ENCODE data around the gene HEXIM2. TPM values are rescaled to one million over a fixed set of nuclear protein-coding genes. Genes with fewer than 3 reads are reported as not detected.

The HEXIM2 gene
- polyA plus RNA-seq, 1 donor, result 11.3 TPM

DNA sequence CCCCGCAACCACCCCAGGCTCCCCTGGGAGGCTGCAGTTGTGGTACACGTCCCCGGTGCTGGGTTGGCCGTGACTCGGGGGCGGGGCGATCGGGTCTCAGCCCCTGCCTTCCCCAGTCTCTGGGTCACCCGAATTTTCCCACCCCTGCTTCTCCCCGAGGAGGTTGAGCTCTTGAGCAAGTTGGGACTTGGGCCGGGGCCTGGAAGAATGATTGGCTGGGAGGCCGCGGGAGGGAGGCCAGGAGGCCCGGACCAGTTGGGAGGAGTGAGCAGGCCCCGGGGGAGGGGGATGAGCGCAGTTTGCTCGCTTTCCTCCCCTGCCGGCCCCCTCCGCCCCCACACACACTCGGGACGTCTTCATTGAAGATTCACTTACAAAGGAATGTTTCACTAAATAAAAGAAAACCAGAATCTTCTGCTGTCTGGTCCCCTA, 17.9 kb upstream of the HEXIM2 start:
- DNase-seq, result peak; percentile 79

DNA sequence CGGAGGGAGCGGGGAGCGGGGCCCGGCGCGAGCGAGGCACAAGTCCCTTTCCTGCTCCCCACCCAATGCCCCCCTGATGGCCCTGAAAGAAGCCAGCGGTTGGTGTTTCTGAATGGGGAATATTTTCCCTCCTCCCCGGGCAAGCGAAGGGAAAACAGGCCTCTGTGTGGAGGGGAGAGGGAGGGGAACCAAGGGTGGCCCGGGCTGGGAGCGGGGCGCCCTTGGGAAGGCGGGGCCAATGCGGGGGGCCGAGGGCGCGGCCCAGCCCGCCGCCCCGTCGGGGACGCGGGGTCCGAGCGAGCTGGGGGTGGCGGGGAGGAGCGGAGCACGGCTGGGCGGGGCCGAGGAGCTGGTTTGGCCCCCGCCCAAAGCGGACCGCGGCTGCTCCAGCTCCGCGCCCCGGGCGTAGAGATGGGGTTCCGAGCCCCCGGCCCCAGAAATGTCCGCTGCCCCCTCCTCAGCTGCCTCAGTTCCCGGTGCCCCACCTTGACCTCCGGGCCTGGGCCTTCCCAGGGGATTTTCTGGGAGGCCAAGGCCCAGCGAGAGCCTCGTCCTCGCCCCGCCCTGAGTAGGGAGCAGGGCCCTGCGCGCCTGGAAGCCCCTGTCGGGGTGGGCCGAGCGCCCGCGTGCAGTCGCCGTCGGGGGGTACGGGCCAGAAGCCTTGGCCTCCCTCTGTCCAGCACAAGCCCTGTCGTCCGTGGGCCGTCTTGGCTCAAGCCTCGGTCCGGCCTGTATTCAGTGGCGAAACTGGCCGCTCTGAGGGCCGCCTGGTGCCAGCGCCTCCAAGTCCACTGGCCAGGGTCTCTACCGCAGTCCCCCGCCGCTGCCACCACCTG, 17.3 kb upstream of the HEXIM2 start:
- no peak for DNase-seq

DNA sequence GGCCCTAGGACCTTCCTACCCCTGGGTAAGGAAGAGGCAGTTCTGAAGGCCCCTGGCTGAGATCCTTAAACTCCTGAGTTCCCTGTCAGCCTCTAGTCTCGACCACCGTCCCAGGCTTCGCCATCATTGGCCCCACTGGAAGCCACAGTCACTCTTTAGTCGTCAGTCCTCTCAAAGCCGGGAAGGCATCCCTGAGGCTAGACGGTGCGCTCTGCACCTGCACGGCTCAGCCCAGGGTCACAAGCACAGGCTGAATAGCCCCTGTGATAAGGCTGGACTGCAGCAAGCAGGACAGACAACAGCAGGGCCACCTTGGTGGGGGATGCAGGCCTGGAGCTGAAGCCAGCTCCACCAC, 16.7 kb upstream of the HEXIM2 start:
- no peak for DNase-seq

- no peak for DNase-seq
Measured at GRCh38 chr17:45146166-45146565, 15.5 kb upstream of the HEXIM2 start.

DNA sequence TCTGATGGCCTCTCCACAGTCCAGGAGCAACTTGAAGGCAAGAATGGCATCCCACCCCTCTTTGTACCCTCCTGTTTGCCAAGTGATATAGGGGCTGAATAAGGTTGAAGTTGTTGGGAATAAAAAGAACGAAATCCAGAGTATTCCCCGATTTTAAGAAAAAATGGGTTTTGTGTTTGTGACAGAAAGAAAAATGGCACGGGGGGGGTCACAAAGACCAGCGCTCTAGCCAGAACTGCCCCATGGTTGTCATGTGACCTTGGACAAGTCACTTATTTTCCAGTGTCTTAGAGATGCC, 15.1 kb upstream of the HEXIM2 start:
- DNase-seq, result no peak

DNA sequence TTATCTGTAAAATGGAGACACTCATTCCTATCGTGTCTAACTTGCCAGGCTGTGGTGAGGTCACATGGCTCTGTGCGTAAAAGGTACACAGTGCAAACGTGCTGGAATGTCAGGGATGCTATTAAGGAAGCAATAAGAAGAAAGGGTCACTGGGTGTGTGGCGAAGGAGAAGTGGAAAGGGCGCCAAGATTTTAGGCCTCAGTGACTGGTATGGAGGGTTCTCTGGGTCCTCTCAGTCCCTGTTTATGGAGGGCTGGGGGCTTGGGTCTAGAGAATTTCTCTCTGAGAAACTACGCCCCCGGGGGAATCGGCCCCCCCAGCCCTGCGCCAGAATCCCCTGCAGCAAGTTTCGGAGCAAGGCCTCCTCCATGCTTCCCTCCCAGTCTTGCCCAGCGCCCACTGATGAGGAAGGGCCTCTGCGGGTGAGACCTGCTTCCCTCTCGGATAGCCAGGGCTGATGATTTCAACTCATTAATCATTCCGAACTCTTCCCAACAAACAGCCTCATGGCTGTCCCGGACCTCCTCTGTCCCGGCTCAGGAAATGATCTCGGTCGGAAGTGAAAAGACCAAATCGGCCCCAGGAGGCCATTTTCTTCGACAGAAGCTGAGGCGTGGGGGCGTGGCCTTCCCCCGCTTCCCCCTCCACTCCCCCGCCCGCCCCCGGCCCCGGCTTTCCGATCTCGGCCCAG, 14.6 kb upstream of the HEXIM2 start:
- no peak for DNase-seq

- DNase-seq, result peak; percentile 93
Measured at GRCh38 chr17:45147581-45148182, 14.0 kb upstream of the HEXIM2 start.

DNA sequence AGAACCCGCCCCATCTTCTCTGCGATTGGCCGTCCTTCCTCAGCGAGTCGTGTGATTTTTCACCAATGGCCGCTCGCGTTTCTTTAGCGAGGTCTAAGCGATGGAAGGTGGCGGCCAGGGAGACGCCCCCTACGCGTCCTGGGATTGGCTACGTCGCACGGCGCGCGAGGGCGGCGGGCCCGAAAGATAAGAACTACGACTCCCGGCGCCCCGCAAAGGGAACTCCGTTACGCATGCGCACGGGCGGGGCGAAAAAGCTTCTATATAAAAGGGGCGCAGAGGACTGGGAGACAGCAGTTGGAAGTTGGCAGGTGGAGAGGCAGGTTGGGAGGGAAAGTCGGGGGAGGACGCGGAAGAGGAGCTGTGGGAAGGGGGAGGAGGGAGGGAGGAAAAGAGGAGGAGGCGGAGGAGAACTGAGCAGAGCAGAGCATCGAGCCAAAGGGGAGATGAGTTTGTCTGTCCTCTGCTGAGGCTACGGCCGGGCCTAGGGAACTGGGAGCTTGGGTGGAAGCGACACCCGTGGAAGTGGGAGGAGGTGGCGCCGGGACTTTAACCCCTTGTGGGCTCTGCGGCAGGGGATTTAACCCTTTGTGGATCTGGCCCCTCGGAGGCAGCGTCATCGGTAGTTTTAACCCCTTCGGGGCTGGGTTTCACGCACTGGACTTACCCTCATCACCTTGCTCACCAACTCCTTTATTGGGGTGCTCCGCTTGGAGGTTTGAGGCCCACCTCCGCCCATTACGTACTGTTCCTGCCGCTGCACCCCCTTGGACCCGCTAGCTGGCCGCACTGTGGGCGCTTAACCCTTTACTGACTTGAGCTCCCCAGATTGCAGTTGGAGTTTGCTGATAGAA, 13.3 kb upstream of the HEXIM2 start, which contains the start of gene HEXIM1:
TSS of gene HEXIM1 (plus strand) at position 293 of the 854 bp plus-strand sequence. CDS start 716 bp downstream, outside the sequence.
- peak; percentile 100 for DNase-seq

GRCh38 chr17:45149037-45149668, 12.5 kb upstream of the HEXIM2 start:
- peak; percentile 90 for DNase-seq

DNA sequence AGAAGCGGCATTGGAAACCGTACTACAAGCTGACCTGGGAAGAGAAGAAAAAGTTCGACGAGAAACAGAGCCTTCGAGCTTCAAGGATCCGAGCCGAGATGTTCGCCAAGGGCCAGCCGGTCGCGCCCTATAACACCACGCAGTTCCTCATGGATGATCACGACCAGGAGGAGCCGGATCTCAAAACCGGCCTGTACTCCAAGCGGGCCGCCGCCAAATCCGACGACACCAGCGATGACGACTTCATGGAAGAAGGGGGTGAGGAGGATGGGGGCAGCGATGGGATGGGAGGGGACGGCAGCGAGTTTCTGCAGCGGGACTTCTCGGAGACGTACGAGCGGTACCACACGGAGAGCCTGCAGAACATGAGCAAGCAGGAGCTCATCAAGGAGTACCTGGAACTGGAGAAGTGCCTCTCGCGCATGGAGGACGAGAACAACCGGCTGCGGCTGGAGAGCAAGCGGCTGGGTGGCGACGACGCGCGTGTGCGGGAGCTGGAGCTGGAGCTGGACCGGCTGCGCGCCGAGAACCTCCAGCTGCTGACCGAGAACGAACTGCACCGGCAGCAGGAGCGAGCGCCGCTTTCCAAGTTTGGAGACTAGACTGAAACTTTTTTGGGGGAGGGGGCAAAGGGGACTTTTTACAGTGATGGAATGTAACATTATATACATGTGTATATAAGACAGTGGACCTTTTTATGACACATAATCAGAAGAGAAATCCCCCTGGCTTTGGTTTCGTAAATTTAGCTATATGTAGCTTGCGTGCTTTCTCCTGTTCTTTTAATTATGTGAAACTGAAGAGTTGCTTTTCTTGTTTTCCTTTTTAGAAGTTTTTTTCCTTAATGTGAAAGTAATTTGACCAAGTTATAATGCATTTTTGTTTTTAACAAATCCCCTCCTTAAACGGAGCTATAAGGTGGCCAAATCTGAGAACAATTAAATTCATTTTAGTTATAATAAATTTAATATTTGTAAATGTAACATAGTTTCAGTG, 11.7 kb upstream of the HEXIM2 start:
- DNase-seq, result no peak

- DNase-seq, result no peak
Measured at GRCh38 chr17:45150911-45151809, 10.5 kb upstream of the HEXIM2 start.

GRCh38 chr17:45155029-45155428, 6.6 kb upstream of the HEXIM2 start:
- no peak for DNase-seq

GRCh38 chr17:45155483-45155882, 6.2 kb upstream of the HEXIM2 start:
- no peak for DNase-seq

DNA sequence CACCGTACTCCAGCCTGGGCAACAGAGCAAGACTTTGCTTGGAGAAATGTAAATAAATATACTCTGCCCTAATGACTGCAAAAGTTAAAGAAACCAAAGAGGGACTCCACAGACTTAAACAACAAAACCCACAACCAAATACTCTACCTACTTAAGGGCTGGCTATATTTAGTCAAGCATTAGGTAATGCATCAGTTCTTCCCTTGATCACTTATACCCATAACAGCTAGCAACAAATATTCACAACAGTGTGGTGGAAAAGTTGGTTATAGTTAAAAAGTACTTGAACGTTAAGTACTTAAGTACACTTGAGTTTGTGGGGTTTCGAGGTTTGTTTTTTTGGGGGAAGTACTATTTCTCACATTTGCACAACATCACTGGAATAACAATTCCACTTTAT, 5.4 kb upstream of the HEXIM2 start:
- DNase-seq, result no peak

- DNase-seq, result peak; percentile 86
Measured at GRCh38 chr17:45160447-45161287, 1.0 kb upstream of the HEXIM2 start.

GRCh38 chr17:45162025-45162687, 481 bp downstream of the HEXIM2 start:
- DNase-seq, result no peak

DNA sequence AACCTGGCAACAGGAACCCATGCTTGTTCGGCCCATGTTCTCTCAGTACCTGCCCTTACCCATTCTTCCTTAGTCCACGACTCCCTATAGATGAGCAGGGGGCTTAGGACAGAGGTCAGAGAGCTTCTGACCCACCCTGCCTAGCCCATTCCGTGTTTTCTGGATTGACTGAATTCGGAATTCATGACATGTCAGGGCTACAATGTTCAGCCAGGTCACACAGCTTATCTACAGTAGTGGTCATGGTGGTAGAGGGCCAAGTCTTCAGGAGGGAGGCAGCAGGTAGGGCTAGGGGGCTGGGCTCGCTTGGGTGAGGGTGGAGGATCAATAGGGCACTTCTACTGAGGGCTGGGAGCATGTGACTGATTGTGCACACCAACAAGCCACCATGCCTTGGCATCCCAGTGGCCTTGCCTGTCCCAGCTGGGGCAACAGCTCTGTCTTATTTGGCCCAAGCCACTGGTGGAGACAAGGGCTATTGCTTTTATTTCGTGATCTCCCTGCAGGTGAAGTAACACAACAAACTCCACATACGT, 3.1 kb downstream of the HEXIM2 start:
- DNase-seq, result no peak

All from left kidney (tissue), 2 donors.